A172 (cell line): ENCODE results near the gene POMGNT2. TPM values are rescaled to one million over a fixed set of nuclear protein-coding genes. Genes with fewer than 3 reads are reported as not detected.
A peak's percentile ranks its signal among the peaks of the same experiment; 100 is the strongest.

Experiments
- DNase-seq: peaks from one replicate; pipeline ENCODE4 v3.0.0-alpha.2; 2015; ENCODE audit warnings: low spot score
- total RNA-seq: library from RNA; depleted of rRNA; stranded (reverse); fragments of >200 nt; shearing (Covaris generic); gene quantifications from 2 replicates; pipeline ENCODE4 v1.2.3, GENCODE V29; 2014; rRNA removed

The POMGNT2 gene
- 20.2 and 25.7 TPM in 2 replicates for total RNA-seq

DNA sequence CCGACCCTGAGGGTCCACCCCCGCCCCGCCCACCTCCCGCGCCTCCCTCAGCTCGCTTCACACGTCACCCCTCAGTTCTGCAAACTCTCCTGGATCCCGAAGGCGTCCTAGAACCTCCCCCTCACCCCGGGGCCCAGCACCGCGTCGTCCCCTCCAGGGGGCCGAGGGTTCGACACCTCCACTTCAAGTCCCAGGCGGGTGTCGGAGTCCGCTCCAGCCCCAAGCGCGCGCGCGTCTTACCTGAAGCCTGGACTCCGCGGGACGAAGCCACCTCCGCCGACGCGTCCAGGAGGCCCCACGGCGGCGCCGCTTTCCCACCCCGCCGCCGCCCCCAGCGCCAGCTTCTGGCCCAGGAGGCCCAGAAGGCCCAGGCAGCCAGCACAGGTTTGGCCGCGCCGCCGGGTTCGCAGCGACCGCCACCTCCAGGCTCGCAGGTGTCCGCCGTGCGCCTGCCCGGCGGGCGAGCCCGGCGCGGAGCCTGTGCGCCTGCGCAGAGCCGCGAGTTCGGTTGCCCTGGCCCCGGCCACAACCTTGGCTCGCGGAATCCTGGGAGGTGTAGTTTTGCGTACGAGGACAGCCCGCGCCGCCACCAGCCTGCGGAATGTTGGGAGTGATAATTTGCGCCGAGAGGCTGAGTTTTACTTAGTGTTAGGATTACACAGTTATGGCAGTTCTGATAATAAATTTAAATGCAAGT is at the start of gene POMGNT2:
Gene POMGNT2, minus strand, starts transcription at position 484 of the 697 bp plus-strand sequence. CDS start 24,648 bp downstream, outside the sequence.
- peak; percentile 62 for DNase-seq

DNA sequence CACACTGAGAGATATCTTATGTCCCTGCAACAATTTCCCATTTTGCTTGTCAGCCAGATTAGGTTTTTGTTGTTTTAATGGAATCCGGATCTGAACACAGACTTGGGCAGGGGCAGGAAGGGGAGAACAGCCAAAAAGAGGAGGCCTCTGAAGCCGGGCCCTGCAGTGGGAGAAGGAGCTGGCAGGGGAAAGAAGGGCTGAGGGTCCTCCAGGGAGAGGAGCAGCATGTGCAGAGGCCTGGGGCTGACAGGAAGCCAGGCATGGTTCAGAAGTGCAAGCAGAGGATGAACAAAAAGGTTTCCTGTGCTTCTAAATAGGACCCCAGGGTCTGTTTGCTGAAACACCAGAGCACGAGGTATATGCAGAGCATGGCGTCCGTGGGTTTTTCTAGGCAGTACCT is 49.1 kb upstream of the POMGNT2 start:
- DNase-seq = no peak

DNA sequence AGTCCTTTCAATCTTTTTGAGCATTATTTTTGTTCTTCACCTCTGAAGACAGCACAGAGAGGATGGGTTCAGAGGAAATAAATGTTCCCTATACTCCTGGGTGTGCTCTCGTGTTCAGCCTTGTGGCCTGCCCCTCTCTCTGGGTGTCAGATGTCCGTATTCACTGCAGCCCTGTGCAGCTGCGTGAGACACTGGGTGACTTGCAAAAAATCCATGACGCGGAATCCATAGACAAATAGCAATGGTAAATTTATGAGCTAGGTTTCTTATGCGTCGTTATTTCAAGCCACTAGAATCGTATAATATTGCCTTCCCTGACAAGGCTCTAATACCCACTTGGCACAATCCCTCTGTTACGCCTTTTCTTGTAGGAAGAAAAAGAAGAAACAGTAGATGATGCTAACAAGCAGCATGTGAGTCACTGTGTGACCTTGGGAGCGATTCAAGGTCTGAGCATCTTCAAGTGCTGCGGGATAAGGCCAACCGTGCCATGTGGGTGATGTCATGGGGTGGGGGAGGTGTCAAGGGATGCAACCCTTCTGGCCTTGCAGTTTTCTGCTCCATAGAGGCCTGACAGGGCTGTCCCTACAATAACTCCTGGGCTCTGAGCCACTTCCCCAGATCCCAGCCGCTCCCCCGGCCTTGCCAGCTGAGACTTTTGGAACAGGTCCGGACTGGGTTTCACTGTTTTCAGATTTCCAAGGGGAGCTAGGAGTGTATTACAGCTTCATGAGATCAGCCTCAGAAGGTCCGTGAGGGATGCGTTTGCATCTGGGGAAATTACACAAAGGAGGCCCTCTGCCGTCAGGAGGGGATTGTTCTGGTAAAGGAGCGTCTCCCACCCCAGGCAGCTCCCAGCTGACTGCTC is 47.6 kb upstream of the POMGNT2 start:
- peak; percentile 21 for DNase-seq

DNA sequence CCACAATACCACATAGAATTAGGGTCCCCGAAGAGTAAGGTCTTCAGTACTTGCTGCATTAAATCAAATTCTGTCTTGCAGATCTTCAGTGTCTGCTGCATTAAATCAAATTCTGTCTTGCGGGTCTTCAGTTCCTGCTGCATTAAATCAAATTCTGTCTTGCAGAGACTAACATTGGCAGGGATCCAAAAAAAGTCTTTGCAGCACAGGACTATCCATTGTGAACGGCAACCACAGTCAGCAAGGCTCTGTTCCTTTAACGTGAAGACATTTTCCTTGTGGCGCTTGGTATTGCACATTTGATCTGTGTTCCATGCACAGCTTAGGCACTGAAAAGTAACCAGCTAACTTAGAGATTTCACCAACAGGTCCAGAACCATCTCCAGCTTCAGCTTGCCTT is 46.8 kb upstream of the POMGNT2 start:
- DNase-seq = no peak

DNA sequence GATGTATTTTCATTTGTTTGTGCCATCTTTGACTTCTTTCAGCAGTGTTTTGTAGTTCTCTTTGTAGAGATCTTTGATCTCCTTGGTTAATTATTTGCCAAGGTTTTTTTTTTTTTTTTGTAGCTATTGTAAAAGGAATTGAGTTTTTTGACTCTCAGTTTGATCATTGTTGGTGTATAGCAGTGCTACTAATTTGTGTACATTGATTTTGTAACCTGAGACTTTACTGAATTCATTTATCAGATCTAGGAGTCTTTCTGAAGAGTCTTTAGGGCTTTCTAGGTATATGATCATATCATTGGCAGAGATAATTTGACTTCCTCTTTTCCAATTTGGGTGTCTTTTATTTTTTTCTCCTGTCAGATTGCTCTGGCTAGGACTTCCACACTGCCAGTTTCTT is 42.2 kb upstream of the POMGNT2 start:
- DNase-seq = no peak

DNA sequence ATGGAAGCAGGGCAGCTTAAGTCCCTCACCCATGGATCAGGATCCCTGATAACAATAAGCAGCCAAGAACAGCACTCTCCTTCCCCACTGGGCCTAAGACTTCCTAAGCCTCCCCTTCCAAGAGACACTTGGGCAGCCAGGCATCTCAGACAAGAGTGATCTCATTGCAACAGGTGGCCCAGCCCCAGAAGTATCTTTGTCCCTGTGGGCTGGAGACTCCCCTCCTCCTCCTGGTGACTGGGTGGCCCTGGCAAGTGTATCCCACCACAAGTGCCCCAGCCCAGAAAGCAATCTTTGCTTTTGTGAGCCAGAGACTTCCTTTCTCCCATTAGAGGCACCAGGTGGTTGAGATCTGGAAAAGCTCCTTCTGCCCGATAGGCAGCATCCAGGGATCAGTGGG is 40.7 kb upstream of the POMGNT2 start:
- no peak for DNase-seq

DNA sequence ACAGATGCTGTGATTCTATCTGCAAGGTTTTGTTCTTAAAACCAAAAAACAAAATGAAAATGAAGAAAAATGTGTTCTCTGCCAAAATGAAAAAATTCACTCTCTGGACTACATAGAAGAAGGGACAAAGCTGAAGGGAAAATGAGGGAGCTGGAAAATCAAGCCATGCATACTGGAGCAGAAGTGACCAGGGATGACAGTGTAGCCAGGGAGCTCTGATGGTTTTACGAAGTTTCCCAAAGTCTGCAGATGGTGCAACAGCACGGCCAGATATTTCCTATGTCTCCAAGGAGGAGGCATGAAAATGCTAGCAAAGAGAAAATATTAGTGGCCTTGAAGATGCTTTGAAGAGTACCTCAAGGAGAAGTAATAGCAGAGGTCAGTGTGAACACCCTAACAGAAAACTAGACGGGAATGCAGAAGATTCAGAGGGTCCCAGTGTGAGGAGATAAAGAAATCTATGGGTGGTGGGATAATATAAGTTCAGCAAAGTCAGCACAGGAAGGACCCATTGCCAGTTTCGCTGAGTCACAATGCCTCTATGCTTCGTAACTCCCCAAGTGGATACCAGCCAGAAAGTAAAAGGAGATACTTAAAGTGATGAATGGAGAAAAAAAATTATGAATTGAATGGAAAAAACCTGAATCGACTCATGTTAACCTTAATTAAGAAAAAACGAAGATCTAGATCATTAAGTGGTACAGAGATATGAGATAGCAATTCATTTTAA is 39.0 kb upstream of the POMGNT2 start:
- peak; percentile 37 for DNase-seq

DNA sequence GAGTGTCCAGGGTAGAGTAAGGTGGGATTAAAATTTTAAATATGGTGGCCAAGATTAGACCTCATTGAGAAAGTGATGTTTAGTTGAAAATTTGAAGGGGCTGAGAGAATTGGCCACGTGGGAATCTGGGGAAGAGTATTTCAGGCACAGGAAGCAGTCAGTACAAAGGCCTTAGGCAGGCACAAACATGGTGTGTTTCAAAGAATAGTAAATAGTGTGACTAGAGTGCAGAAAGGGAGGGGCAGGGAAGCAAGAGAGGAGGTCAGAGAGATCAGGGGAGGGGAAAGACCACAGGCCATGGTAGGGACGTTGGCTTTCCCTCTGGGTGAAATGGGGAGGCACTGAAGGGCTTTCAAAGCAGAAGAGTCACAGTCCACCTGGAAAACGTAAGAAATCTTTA is 36.6 kb upstream of the POMGNT2 start:
- no peak for DNase-seq

DNA sequence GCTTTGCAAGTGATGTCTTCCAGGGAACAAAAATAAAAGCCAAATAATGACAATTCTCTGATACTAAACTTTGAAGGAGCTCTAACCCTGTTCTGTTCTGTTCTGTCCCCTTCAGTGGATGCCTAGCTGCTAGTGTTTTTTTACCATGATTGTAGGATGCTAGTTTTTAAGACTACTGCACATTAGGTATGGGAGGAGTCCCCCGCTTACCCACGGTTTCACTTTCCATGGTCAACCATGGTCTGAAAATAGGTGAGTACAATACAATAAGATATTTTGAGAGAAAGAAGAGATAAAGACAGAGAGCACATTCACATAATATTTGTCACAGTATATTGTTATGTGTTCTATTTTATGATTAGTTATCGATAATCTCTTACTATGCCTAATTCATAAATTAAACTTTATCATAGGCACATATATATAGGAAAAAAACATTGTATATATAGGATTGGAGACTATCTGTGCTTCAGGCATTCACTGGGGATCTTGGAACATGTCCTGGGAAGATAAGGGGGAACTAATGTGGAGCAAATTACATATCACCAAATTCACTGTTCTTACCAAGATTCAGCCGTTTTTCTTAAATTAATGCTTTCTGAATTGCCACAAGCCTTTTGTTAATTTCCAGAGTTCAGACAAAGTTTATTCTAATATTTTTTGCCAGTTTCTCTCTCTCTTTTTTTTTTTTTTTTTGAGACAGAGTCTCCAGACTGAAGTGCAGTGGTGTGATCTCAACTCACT is 32.8 kb upstream of the POMGNT2 start:
- no peak for DNase-seq

DNA sequence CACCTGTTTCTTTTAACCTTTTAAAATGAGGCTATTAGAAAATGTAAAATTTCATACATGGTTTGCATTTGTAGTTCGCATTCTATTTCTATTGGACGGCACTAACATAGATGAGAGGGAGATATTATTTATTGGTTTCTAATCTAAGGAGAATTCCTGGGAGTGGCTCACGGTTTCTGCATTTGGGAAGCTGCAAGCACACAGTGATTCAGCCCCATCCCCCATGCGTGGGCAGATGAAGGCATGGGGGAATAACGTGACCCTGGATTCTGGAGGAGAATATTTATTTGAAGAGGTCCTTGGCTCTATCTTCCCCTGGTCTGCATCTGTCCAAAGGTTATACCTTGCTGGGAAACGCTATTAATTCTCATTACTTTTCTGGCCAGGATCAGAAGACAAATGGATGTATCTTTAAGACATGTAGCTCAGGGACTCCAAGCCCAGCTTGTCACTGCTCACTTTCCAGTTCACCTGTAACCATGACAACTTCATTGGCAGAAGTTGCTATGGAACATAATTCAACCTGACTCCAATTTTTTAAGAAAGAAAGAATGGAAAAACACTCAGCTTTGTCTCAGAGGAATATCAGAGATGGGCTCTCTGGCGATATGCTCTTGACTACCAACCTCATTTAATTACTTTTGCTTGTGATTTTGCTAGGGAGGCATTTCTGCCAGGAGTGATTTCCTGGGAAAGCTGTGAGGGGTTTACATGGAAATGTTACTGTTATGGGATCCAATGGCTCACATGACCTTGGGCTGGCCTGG is 27.2 kb upstream of the POMGNT2 start:
- DNase-seq = no peak

DNA sequence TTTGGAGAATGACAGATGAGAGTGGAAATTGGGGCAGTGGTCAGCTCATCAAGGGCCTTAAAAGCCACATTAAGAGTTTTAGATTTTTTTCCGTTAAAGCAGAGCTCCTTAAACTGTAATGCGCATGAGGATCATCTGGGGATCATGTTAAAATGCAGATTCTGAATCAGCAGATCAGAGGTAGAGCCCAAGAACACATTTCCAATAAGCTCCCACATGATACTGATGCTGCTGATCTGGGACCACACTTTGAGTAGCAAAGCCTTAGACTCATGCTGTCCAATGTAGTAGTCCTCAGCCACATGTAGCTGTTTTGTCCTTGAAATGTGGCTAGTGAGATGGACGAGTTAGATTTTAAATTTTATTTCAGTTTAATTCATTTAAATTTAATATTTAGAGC is 26.3 kb upstream of the POMGNT2 start:
- DNase-seq = no peak

DNA sequence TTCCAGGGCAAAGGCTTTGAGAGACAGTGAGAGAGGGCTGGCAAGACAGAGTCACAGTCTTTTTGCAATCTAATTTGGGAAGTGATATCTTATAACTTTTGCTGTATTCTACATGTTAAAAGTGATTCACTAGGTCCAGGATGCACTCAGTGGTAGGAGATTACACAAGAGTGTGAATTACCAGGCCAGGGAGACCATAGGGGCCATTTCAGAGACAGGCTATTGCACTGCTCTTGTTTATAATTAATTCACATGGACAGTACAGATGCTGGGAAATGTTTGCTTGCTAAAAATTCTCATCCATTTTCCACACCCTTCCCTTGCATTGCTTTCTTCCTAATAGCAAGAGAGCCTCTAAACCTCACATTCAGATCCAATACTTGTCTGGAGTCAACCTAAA is 22.6 kb upstream of the POMGNT2 start:
- no peak for DNase-seq

DNA sequence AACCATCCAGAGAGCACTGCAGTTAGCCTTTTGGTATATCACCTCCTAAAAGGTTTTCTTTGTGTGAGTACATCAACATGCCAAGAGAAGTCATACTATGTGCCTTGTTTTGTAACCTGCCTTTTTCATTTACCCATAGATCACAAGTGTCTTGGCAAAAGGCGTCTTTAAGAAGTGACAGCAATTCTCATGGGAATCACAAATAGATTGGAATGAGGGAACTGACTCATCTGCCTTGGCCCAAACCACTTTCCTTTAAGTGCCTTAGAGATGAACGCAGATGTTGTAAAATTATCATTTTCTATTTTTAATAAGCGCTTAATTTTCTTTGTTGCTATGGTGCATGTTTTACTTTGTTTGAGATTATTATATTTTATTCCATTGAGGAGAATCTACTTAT is 20.7 kb upstream of the POMGNT2 start:
- DNase-seq = no peak

DNA sequence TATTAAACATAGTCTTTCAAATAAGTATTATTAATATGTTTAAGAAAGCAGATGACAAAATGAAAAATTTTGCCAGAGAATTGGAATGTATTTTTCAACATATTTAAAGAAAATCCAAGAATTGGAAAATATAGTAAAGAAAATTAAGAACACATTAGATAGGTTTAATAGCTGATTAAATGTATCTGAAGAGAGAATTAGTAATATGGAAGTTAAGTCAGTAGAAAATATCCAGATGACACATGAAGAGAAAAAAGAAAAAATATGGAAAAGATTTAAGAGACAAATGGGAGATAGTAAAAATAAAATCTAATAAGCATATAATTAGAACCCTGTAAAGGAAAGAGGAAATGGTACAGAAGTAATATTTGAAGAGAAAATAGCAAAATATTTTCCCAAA is 18.0 kb upstream of the POMGNT2 start:
- DNase-seq = no peak

DNA sequence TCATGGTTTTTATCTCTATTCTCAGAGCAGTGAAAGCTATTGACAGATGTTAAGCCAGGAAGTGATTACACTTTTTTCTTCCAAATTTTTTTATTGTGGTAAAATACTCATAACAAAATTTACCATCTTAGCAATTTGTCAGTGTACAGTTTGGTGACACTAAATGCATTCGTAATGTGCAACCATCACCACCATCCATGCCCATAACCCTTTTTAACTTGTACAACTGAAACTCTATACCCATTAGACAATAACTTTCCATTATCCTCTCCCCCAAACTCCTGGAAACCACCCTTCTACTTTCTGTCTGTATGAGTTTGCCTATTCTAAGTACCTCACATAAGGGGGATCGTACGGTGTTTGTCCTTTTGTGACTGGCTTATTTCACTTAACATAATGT is 15.1 kb upstream of the POMGNT2 start:
- DNase-seq = no peak

DNA sequence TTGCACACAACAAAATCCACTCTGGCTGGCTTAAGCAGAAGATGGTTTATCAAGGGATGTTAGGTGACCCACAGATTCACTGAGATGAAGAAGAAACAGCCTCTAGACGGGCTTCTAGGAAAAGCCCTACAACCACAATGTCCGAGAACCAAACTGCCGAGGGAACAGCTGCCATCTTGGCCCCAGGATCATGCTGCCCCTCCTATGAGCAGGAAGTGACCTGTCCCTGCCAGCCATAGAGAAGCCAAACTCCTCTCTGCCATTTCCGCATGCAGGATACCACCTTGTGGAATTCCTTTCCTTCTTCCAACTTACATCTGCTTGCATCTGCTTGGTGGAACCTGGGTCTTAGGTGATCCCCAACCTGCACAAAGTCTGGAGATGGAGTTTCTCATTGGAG is 11.4 kb upstream of the POMGNT2 start:
- DNase-seq = no peak

DNA sequence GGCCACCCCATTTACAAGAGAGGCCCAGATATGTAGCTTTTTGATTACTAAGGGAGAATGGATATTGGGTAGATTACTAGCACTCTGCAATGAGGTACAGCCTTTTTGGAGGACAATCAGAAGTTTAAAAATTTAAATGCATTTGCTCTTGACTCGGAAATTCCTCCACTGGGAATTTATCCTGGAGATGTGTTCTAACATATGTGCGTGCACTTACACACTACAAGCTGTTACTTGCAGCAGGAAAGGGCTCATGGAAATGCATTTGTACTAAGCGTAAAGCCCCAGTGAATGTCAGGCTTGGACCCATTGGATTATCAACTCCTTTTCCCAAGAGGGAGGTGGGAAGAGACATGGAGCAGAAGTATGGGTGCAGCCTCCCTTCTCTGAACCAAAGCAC is 7.8 kb upstream of the POMGNT2 start:
- DNase-seq = no peak

DNA sequence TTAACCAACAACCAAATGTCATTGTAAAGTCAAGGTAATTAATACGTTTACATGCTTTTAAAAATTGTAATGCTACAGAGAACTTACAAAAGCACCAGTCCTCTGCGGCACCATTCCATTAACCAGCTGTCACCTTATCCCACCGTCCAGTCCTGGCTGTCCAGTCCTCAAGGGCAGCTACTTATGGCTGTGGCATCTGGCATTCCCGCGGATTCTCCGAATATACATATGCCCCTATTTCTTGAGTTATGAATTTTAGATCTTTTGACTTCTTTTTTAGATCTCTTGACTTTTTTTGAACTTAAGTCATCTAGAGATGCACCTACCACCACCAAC is 382 bp upstream of the POMGNT2 start:
- DNase-seq = no peak

DNA sequence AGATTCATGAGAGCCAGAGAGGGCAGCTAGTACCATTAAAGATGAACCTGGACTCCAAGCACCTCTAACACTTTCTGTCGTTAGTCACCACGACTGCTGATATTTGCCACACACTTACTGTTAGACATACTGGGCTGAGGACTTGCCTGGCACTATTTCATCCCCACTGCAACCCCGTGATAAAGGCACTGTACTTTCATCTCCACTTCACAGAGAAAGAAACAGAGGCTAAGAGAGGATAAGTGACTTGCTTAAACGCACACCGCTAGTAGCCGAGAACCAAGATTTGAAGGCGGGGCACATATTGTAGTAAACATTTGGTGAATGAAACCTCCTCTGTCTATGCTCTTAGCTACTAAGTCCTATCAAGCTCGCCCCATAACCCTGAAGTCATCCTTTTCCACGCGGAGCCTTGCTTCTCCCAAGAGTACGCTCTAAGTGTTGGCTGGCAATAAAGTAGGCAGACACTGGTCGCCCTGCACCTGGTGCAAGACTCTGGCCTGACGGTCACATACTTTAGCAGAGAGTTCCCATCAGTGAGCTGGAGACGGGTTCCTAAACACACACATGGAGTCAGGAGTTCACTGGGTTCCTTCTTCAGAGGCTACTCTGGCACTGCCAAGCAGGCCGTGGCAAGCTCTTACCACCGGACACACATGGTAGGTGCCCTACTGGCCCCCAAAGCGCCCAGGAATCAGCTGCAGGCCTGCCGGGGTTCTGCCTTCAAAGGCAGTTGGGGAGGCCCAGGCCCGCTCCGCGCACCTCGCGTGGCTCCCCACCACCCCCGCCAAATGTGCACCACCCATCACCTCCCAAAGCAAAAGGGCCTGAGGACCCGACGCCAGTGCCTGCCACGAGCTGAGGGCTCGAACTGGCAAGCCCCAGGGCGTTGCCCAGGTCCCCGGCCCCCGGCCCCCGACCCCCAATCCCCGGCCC is 951 bp downstream of the POMGNT2 start:
- no peak for DNase-seq

DNA sequence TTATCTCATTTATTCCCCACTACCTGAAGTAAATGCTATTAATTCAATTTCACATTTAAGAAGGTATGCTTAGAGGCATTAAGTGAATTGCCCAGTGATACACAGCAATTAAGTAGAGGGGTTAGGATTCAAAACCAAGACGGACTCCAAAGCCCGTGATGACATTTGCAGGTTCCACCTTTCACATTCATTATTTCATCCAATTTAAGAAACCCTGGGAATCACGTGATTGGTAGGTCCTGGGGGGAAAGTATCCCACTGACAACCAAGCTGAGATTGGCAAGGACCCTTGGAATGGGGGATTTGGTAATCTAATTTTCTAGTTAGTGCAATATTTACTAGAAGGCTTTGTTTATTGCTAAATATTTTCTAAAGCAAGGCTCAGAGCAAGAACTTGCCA is 1.8 kb downstream of the POMGNT2 start:
- DNase-seq = no peak
